ENCODE measurements around the gene TM9SF1.

GRCh38 chr14:24215495-24216344 is 20.5 kb upstream of the TM9SF1 start, which contains the start of gene MDP1:
- TF ChIP-seq FOXK2 (IDR thresholded peaks at IDR 0.05) = no peak
- 0 out of 2 replicates have a peak, but pooled peaks have one; percentile 15 for TF ChIP-seq SPI1 (IDR thresholded peaks at IDR 0.05; ENCODE audit: borderline replicate concordance, insufficient read depth, low read depth, low read length)
- TF ChIP-seq JUND (IDR thresholded peaks at IDR 0.05; ENCODE audit: low read depth, low read length) = peak; percentile 31; the same call in 1 of the 2 replicates
- TF ChIP-seq EZH2 (IDR thresholded peaks at IDR 0.05; ENCODE audit: borderline replicate concordance, control insufficient read depth, low read depth, low read length) = no peak
- TF ChIP-seq CTCF (IDR thresholded peaks at IDR 0.05 in 2 of 3, conservative IDR thresholded peaks at IDR 0.05 in 1 of 3; ENCODE audit: control insufficient read depth in 2 of 3, extremely low read depth in 1 of 3, insufficient read depth in 1 of 3, low read depth in 3 of 3, low read length in 3 of 3) = peak; percentile 82 to 94 (median 83); a peak in 5 of 6 replicates
- TF ChIP-seq CEBPB (IDR thresholded peaks at IDR 0.05; ENCODE audit: borderline replicate concordance in 1 of 2, low read depth in 2 of 2, low read length in 2 of 2) = peak in 1 of 2 experiments; percentile 89; a peak in 1 of 4 replicates
- no peak for TF ChIP-seq ESRRA (IDR thresholded peaks at IDR 0.05; ENCODE audit: low read length)
- peak; percentile 77 for TF ChIP-seq SMC3 (IDR thresholded peaks at IDR 0.05; ENCODE audit: borderline replicate concordance, low read length)
- TF ChIP-seq E2F4 (IDR thresholded peaks at IDR 0.05; ENCODE audit: low read depth, low read length) = no peak
- TF ChIP-seq TARDBP (IDR thresholded peaks at IDR 0.05; ENCODE audit: borderline replicate concordance) = 0 out of 2 replicates have a peak, but pooled peaks have one; percentile 64
- TF ChIP-seq HCFC1 (IDR thresholded peaks at IDR 0.05; ENCODE audit: low read length) = peak; percentile 75

Measured in GM12878 (cell line).